Neural cell (in vitro differentiated cells): Measurements from ENCODE around the gene LIMCH1.

Source experiments
- EZH2 ChIP-seq: fragments of 200-600, 300-800 bp; shearing (Covaris generic), sonication (generic); IDR thresholded peaks from 2 replicates; pipeline ENCODE4 v1.6.1; 2014; ENCODE audit warnings: antibody characterized with exemption, low read length, borderline replicate concordance, mild to moderate bottlenecking; ENCODE audit not compliant: insufficient read depth, poor library complexity, severe bottlenecking
- POLR2AphosphoS5 ChIP-seq: IDR thresholded peaks from 2 replicates; pipeline ENCODE4 v1.6.1; 2012
- REST ChIP-seq: IDR thresholded peaks from 2 replicates; pipeline ENCODE4 v1.6.1; 2012; ENCODE audit warnings: borderline replicate concordance
- SMC3 ChIP-seq: fragments of 450-650 bp; conservative IDR thresholded peaks from 2 replicates; pipeline ENCODE4 v1.6.1; 2014; ENCODE audit warnings: antibody characterized with exemption, mild to moderate bottlenecking, moderate library complexity; ENCODE audit not compliant: poor library complexity
- TAF1 ChIP-seq: IDR thresholded peaks from 2 replicates; pipeline ENCODE4 v1.6.1; 2012; ENCODE audit warnings: low read depth
- TF ChIP-seq, protein P1 (sequence below): fragments of 450-650 bp; IDR thresholded peaks from 2 replicates; pipeline ENCODE4 v1.5.1; 2014; ENCODE audit warnings: antibody characterized with exemption, mild to moderate bottlenecking, moderate library complexity; ENCODE audit not compliant: poor library complexity, severe bottlenecking

DNA sequence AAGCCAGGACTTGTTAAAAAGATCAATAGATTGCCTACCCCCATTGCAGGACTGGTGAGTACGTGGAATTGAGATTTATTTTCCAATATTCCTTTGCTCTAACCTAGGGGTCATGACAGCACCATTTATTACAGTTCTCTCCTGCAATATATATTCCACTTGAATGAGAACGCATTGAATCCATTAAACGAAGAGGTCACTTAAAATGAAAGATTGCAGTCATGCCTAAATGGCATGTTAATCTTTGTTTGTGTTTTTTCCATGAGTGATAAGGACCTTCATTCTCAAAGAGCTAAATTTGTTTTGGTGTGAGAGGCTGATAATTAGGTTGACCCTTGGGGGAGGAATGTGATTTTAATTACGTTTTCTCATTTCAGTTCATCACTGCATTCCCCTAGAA, 13.5 kb upstream of the LIMCH1 start:
- TF ChIP-seq EZH2, result no peak
- TF ChIP-seq, protein P1, sequence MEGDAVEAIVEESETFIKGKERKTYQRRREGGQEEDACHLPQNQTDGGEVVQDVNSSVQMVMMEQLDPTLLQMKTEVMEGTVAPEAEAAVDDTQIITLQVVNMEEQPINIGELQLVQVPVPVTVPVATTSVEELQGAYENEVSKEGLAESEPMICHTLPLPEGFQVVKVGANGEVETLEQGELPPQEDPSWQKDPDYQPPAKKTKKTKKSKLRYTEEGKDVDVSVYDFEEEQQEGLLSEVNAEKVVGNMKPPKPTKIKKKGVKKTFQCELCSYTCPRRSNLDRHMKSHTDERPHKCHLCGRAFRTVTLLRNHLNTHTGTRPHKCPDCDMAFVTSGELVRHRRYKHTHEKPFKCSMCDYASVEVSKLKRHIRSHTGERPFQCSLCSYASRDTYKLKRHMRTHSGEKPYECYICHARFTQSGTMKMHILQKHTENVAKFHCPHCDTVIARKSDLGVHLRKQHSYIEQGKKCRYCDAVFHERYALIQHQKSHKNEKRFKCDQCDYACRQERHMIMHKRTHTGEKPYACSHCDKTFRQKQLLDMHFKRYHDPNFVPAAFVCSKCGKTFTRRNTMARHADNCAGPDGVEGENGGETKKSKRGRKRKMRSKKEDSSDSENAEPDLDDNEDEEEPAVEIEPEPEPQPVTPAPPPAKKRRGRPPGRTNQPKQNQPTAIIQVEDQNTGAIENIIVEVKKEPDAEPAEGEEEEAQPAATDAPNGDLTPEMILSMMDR, result no peak
- no peak for TF ChIP-seq TAF1
- TF ChIP-seq REST, result no peak
- TF ChIP-seq SMC3, result no peak
- no peak for TF ChIP-seq POLR2AphosphoS5
